Right lobe of liver (tissue), 6 donors: ENCODE measurements around the gene KCND3. TPM values are rescaled to one million over a fixed set of nuclear protein-coding genes. Genes with fewer than 3 reads are reported as not detected.

Experiments
- ATAC-seq, 4 donors: fragments of 200-7000 bp; cut with Tn5 transposase; one replicate each; pipeline ENCODE4 v1.9.1; 2020; ENCODE audit warnings: mild to moderate bottlenecking in 4 of 4, moderate library complexity in 4 of 4
- DNase-seq, 3 donors: peaks; one replicate each; pipeline ENCODE4 v3.0.0-alpha.2; 2020
- H3K27ac ChIP-seq, 3 donors: fragments of 200-600 bp; one replicate each; pipeline ENCODE4 v1.8.0; 2022
- H3K27me3 ChIP-seq, 2 donors: fragments of 200-600 bp; one replicate each; pipeline ENCODE4 v1.8.0; 2022
- H3K36me3 ChIP-seq, 4 donors: fragments of 200-600 bp; sonication (generic) in 1 of 4; one replicate each; pipeline versions ENCODE4 v1.5.1 to v1.8.0; 2017 to 2022; ENCODE audit warnings: control low read depth in 1 of 4
- H3K4me1 ChIP-seq, 4 donors: fragments of 200-600 bp; sonication (generic) in 1 of 4; one replicate each; pipeline versions ENCODE4 v1.5.1 to v1.8.0; 2017 to 2022; ENCODE audit warnings: control low read depth in 1 of 4
- H3K4me3 ChIP-seq, 3 donors: fragments of 200-600 bp; one replicate each; pipeline ENCODE4 v1.8.0; 2022
- H3K9me3 ChIP-seq, 4 donors: fragments of 200-600 bp; sonication (generic) in 1 of 4; one replicate each; pipeline versions ENCODE4 v1.5.1 to v1.8.0; 2017 to 2022; ENCODE audit warnings: control low read depth in 1 of 4
- POLR2A ChIP-seq: fragments of 450-650 bp; IDR thresholded peaks from one replicate; pipeline ENCODE4 v1.6.1; 2017; ENCODE audit warnings: antibody characterized with exemption, mild to moderate bottlenecking
- WGBS: methylation state at CpG from one replicate; pipeline ENCODE4 v1.1.6; 2018; ENCODE audit warnings: low coverage, low lambda C conversion rate; ENCODE audit not compliant: insufficient coverage; ENCODE audit errors: missing lambda C conversion rate; 5-methylcytosine and 5-hydroxymethylcytosine counted together
- intact Hi-C, 2 donors: fragments of 100-400 bp; cut with DNase I; formaldehyde crosslinking; loops; one replicate each; pipeline versions ENCODE4 v1.11.2 to v1.14.1; 2022
- total RNA-seq, 6 experiments: library from RNA; depleted of rRNA in 2 of 6; stranded (reverse); fragments of >200 nt in 2 of 6; fragmentation: NEBNext Ultra II Directional in 3 of 6; extraction: Animal tissue kit (Norgen Biotek cat#: 25700) in 3 of 6; gene quantifications; one replicate each; pipeline versions ENCODE4 v1.1.0 to v1.2.4, GENCODE V29; 2016 to 2023
- TF ChIP-seq, protein P1 (sequence below), 4 donors: fragments of 200-600 bp in 3 of 4; fragments of 450-650 bp in 1 of 4; IDR thresholded peaks; one replicate each; pipeline versions ENCODE4 v1.5.1 to v1.8.0; 2016 to 2022; ENCODE audit warnings: antibody characterized with exemption in 4 of 4, mild to moderate bottlenecking in 2 of 4
- donor health status: DM: no; HTN: yes; CAD: no.
- donor health status: DM: no; HTN: no; CAD: no.
- donor health status: DM: no; HTN: no; CAD: no.
- donor health status: DM: no; HTN: yes; CAD: no.
- donor health status: DM: no; HTN: yes; CAD: no.

KCND3 gene
- total RNA-seq, 6 experiments from 2014 or later: 8.1 to 25.5 (median 16.2) TPM

GRCh38 chr1:111904478-111905218, 84.8 kb downstream of the KCND3 start:
- H3K36me3 ChIP-seq: no peaks in the 10 kb centered on the region
- ATAC-seq (peak in 1 of 4 donors; percentile 18), DNase-seq (no peak)
- no peak overlapping the region for H3K4me3 ChIP-seq
- intact Hi-C loops: no loop called here
- 63% methylated on average over 12 of the region's 20 CpGs for WGBS
- H3K4me1 ChIP-seq: no peaks in the 10 kb centered on the region
- H3K9me3 ChIP-seq: no peaks in the 10 kb centered on the region
- TF ChIP-seq, protein P1, sequence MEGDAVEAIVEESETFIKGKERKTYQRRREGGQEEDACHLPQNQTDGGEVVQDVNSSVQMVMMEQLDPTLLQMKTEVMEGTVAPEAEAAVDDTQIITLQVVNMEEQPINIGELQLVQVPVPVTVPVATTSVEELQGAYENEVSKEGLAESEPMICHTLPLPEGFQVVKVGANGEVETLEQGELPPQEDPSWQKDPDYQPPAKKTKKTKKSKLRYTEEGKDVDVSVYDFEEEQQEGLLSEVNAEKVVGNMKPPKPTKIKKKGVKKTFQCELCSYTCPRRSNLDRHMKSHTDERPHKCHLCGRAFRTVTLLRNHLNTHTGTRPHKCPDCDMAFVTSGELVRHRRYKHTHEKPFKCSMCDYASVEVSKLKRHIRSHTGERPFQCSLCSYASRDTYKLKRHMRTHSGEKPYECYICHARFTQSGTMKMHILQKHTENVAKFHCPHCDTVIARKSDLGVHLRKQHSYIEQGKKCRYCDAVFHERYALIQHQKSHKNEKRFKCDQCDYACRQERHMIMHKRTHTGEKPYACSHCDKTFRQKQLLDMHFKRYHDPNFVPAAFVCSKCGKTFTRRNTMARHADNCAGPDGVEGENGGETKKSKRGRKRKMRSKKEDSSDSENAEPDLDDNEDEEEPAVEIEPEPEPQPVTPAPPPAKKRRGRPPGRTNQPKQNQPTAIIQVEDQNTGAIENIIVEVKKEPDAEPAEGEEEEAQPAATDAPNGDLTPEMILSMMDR (IDR thresholded peaks at IDR 0.05): no peak
- no peak overlapping the region for H3K27ac ChIP-seq
- H3K27me3 ChIP-seq: no peaks in the 10 kb centered on the region

DNA sequence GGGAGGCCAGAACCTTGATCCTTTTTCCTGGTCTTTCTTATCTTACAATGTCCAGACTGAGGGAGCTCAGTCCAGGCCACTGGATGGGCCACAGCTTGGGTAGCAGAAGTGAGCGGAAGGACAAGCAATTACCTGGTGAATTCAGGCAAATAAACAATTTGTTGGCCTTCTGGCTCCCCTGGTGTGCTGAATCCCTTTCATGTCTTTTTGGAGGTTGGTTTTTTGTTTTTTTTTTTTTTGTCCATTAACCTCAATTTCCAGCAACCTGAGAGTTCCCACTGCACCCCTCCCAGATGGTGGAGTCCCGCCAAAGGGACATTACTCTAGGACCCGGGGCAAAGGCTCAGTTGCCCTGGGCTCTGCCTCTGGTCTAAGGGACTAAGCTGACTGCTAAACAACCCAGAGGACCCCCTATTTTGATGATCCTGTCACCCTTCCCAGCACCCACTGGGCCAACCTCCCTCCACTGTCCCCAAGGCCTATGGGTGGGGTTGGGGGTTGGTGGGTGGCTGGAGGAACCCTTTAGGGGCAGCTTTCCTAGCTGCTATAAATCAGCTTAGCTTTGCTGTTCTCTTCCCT, 85.5 kb downstream of the KCND3 start:
- Histone ChIP-seq H3K36me3 (no peaks in the 10 kb centered on the region), H3K4me1 (no peaks in the 10 kb centered on the region), H3K27me3 (no peaks in the 10 kb centered on the region), H3K4me3 (no peak overlapping the region), H3K9me3 (no peaks in the 10 kb centered on the region), H3K27ac (no peak overlapping the region)
- intact Hi-C loops: no loop called here
- no peak for TF ChIP-seq POLR2A
- TF ChIP-seq, protein P1 (IDR thresholded peaks at IDR 0.05): no peak
- DNase-seq (no peak), ATAC-seq (no peak)
- WGBS: 100% methylated on average over 1 of the region's 3 CpGs

- Histone ChIP-seq H3K36me3 (no peaks in the 10 kb centered on the region), H3K4me1 (no peaks in the 10 kb centered on the region), H3K27me3 (no peaks in the 10 kb centered on the region), H3K27ac (no peak overlapping the region), H3K4me3 (no peak overlapping the region), H3K9me3 (no peaks in the 10 kb centered on the region)
- 77% methylated on average over 2 of the region's 4 CpGs for WGBS
- TF ChIP-seq, protein P1 (IDR thresholded peaks at IDR 0.05): no peak
- no peak for TF ChIP-seq POLR2A
- no peak for DNase-seq
- no peak for ATAC-seq
- intact Hi-C loops: no loop called here
These were observed 86.2 kb downstream of the KCND3 start for GRCh38 chr1:111903148-111903870.

- WGBS: 70% methylated on average over 4 of the region's 16 CpGs
- H3K27me3 ChIP-seq: no peaks in the 10 kb centered on the region
- TF ChIP-seq POLR2A: no peak
- TF ChIP-seq, protein P1 (IDR thresholded peaks at IDR 0.05): no peak
- intact Hi-C loops: no loop called here
- no peaks in the 10 kb centered on the region for H3K9me3 ChIP-seq
- no peak for ATAC-seq
- no peak overlapping the region for H3K27ac ChIP-seq
- H3K36me3 ChIP-seq: no peaks in the 10 kb centered on the region
- no peak for DNase-seq
- H3K4me1 ChIP-seq: peaks cover 0 to 4% (median 0%) of the 10 kb centered on the region in 4 donors
- H3K4me3 ChIP-seq: no peak overlapping the region
These were observed 94.0 kb downstream of the KCND3 start for GRCh38 chr1:111895469-111895868.
